PC-3 (cell line): ENCODE measurements around the gene SCAMP4. TPM values are rescaled to one million over a fixed set of nuclear protein-coding genes. Genes with fewer than 3 reads are reported as not detected.

Source experiments
- ATAC-seq: fragments of 200-7000 bp; cut with Tn5 transposase; 2 replicates; pipeline ENCODE4 v1.9.1; 2020; ENCODE audit warnings: mild to moderate bottlenecking, moderate library complexity
- BruUV-seq: library from RNA; stranded (reverse); fragments of 400-500 nt; replicated peaks from 2 replicates; lab custom pipeline; 2021; lab: Mats Ljungman, UMichigan
- CTCF ChIA-PET: fragments of 300-600 bp; sonication (Branson Sonifier 250); formaldehyde crosslinking; loops from one replicate; lab custom pipeline; 2022; ENCODE audit warnings: antibody characterized with exemption; lab: Charles Lee
- POLR2A ChIA-PET: fragments of 300-600 bp; sonication (Branson Sonifier 250); formaldehyde crosslinking; loops from one replicate; lab custom pipeline; 2022; ENCODE audit warnings: antibody characterized with exemption; ENCODE audit not compliant: unreplicated experiment; lab: Charles Lee
- DNase-seq: peaks from one replicate; pipeline ENCODE4 v3.0.0-alpha.2; 2015
- H2AFZ ChIP-seq: fragments of 300-600 bp; sonication (generic); 2 replicates; pipeline ENCODE4 v1.6.0; 2016; ENCODE audit warnings: antibody characterized with exemption, low read length
- H3F3A ChIP-seq: fragments of 300-600 bp; sonication (generic); one replicate; pipeline ENCODE4 v1.6.0; 2017; ENCODE audit warnings: antibody characterized with exemption, low read length, control low read depth, mild to moderate bottlenecking; ENCODE audit not compliant: unreplicated experiment
- H3K27ac ChIP-seq: fragments of 300-600 bp; sonication (generic); 2 replicates; pipeline ENCODE4 v1.5.1; 2016; ENCODE audit warnings: mild to moderate bottlenecking, low read length
- H3K27me3 ChIP-seq: fragments of 300-600 bp; sonication (generic); 2 replicates; pipeline ENCODE4 v1.6.1; 2016; ENCODE audit warnings: low read length, mixed read lengths
- H3K36me3 ChIP-seq: fragments of 300-600 bp; sonication (generic); 2 replicates; pipeline ENCODE4 v1.6.1; 2016; ENCODE audit warnings: low read depth, mixed run types, low read length, mixed read lengths
- H3K4me1 ChIP-seq: fragments of 300-600 bp; sonication (generic); 2 replicates; pipeline ENCODE4 v1.5.1; 2016; ENCODE audit warnings: low read length; ENCODE audit not compliant: insufficient read depth
- H3K4me2 ChIP-seq: fragments of 300-600 bp; sonication (generic); 2 replicates; pipeline ENCODE4 v1.6.0; 2016; ENCODE audit warnings: low read length
- H3K4me3 ChIP-seq: fragments of 300-600 bp; sonication (generic); 2 replicates; pipeline ENCODE4 v1.5.1; 2016; ENCODE audit warnings: mild to moderate bottlenecking, low read length, mixed read lengths
- H3K79me2 ChIP-seq: fragments of 300-600 bp; sonication (generic); 2 replicates; pipeline ENCODE4 v1.6.1; 2017; ENCODE audit warnings: low read length, mixed read lengths
- H3K9ac ChIP-seq: fragments of 300-600 bp; sonication (generic); 2 replicates; pipeline ENCODE4 v1.6.0; 2016; ENCODE audit warnings: mild to moderate bottlenecking, low read length
- H3K9me2 ChIP-seq: fragments of 300-600 bp; sonication (generic); replicated peaks from 2 replicates; pipeline ENCODE4 v1.6.1; 2016; ENCODE audit warnings: mixed run types, low read length, mixed read lengths
- H3K9me3 ChIP-seq: fragments of 300-600 bp; sonication (generic); 2 replicates; pipeline ENCODE4 v1.6.1; 2016; ENCODE audit warnings: low read length, mixed read lengths
- H4K20me1 ChIP-seq: fragments of 300-600 bp; sonication (generic); 2 replicates; pipeline ENCODE4 v1.6.1; 2016; ENCODE audit warnings: low read length, mixed read lengths
- CTCF ChIP-seq: fragments of 300-600 bp; sonication (generic); conservative IDR thresholded peaks from 2 replicates; pipeline ENCODE4 v1.5.1; 2017; ENCODE audit warnings: antibody characterized with exemption, low read depth, mild to moderate bottlenecking, low read length
- EZH2 ChIP-seq: fragments of 300-600 bp; sonication (generic); IDR thresholded peaks from one replicate; pipeline ENCODE4 v1.6.1; 2017; ENCODE audit warnings: antibody characterized with exemption, mild to moderate bottlenecking, low read length; ENCODE audit not compliant: unreplicated experiment
- EZH2phosphoT487 ChIP-seq: fragments of 300-600 bp; sonication (generic); IDR thresholded peaks from 2 replicates; pipeline ENCODE4 v1.6.1; 2018; ENCODE audit warnings: mild to moderate bottlenecking, antibody characterized with exemption, low read length, borderline replicate concordance
- intact Hi-C: fragments of 100-400 bp; cut with micrococcal nuclease; formaldehyde crosslinking; loops from 2 replicates; pipeline ENCODE4 v1.9.0; 2023
- total RNA-seq: library from RNA; depleted of rRNA; stranded (reverse); fragments of >200 nt; gene quantifications from 2 replicates; pipeline ENCODE4 v1.2.3, GENCODE V29; 2014

Gene SCAMP4
- total RNA-seq, 1 experiment from 2014 or later = 61.5 TPM

- peaks cover 33% of the 10 kb centered on the region for H3K79me2 ChIP-seq
- no peaks in the 10 kb centered on the region for H3F3A ChIP-seq
- H3K9me3 ChIP-seq = no peaks in the 10 kb centered on the region
- H2AFZ ChIP-seq = no peak overlapping the region
- H3K27me3 ChIP-seq = no peaks in the 10 kb centered on the region
- H3K9me2 ChIP-seq = no peaks in the 10 kb centered on the region
- TF ChIP-seq EZH2phosphoT487 = no peak
- TF ChIP-seq EZH2 = no peak
- TF ChIP-seq CTCF = no peak
- intact Hi-C loops = no loop called here
- no peak for ATAC-seq
- H3K36me3 ChIP-seq = no peaks in the 10 kb centered on the region
- H3K4me2 ChIP-seq = peak overlapping the region; percentile 100
- peak overlapping the region; percentile 82 for H3K4me3 ChIP-seq
- ChIA-PET CTCF (no interaction called here), POLR2A (no interaction called here)
- H3K27ac ChIP-seq = no peak overlapping the region
- no peak overlapping the region for H3K9ac ChIP-seq
- BruUV-seq = no TSS peak
- H3K4me1 ChIP-seq = peaks cover 8% of the 10 kb centered on the region
- no peak for DNase-seq
- H4K20me1 ChIP-seq = peaks cover 14% of the 10 kb centered on the region; the same call in 1 of the 2 replicates
These were observed 22.2 kb upstream of the SCAMP4 start for GRCh38 chr19:1882786-1883692.

- intact Hi-C loops = no loop called here
- ATAC-seq = peak; percentile 14; the same call in 1 of the 2 replicates
- Histone ChIP-seq H3K9me2 (no peaks in the 10 kb centered on the region), H3K4me2 (peak overlapping the region; percentile 100), H3K4me3 (peak overlapping the region; percentile 82), H3K79me2 (peaks cover 33% of the 10 kb centered on the region), H3K27me3 (no peaks in the 10 kb centered on the region), H3F3A (no peaks in the 10 kb centered on the region), H3K9me3 (no peaks in the 10 kb centered on the region), H3K9ac (peak overlapping the region; percentile 83; the same call in 1 of the 2 replicates), H3K27ac (no peak overlapping the region), H3K4me1 (peaks cover 8% of the 10 kb centered on the region), H2AFZ (no peak overlapping the region), H4K20me1 (peaks cover 14% of the 10 kb centered on the region; the same call in 1 of the 2 replicates), H3K36me3 (no peaks in the 10 kb centered on the region)
- no TSS peak for BruUV-seq
- ChIA-PET POLR2A (no interaction called here), CTCF (no interaction called here)
- no peak for DNase-seq
- TF ChIP-seq CTCF (no peak), EZH2 (no peak), EZH2phosphoT487 (no peak)
These were observed 21.4 kb upstream of the SCAMP4 start for GRCh38 chr19:1883784-1884183.
